ENCODE measurements around the gene GPRC5B. TPM values are rescaled to one million over a fixed set of nuclear protein-coding genes. Genes with fewer than 3 reads are reported as not detected.

GPRC5B gene
- total RNA-seq, 1 experiment from 2014 or later, result 43.6 TPM

GRCh38 chr16:19833176-19833575 is 51.5 kb downstream of the GPRC5B start:
- in situ Hi-C loops (cut with HindIII; ENCODE audit: low pct_unique_long_range_greater_than_20kb, low sequenced_read_pairs), result no loop called here
- no peak for DNase-seq (ENCODE audit: low read depth)

- in situ Hi-C loops (cut with HindIII; ENCODE audit: low pct_unique_long_range_greater_than_20kb, low sequenced_read_pairs), result no loop called here
Observed at GRCh38 chr16:19831678-19832077, 53.0 kb downstream of the GPRC5B start.

GRCh38 chr16:19830902-19831560 is 53.6 kb downstream of the GPRC5B start:
- in situ Hi-C loops (cut with HindIII; ENCODE audit: low pct_unique_long_range_greater_than_20kb, low sequenced_read_pairs), result no loop called here
- no peak for DNase-seq (ENCODE audit: low read depth)

More at GRCh38 chr16:19831678-19832077, 53.0 kb downstream of the GPRC5B start:
- DNase-seq (ENCODE audit: low read depth), result peak; percentile 39

- in situ Hi-C loops (cut with HindIII; ENCODE audit: low pct_unique_long_range_greater_than_20kb, low sequenced_read_pairs), result no loop called here
- no peak for DNase-seq (ENCODE audit: low read depth)
Observed at GRCh38 chr16:19829844-19830692, 54.6 kb downstream of the GPRC5B start.

- in situ Hi-C loops (cut with HindIII; ENCODE audit: low pct_unique_long_range_greater_than_20kb, low sequenced_read_pairs), result no loop called here
- DNase-seq (ENCODE audit: low read depth), result no peak
Observed at GRCh38 chr16:19824216-19824615, 60.4 kb downstream of the GPRC5B start.

GRCh38 chr16:19823322-19823721 is 61.3 kb downstream of the GPRC5B start:
- DNase-seq (ENCODE audit: low read depth), result no peak
- in situ Hi-C loops (cut with HindIII; ENCODE audit: low pct_unique_long_range_greater_than_20kb, low sequenced_read_pairs), result no loop called here

- DNase-seq (ENCODE audit: low read depth), result no peak
- in situ Hi-C loops (cut with HindIII; ENCODE audit: low pct_unique_long_range_greater_than_20kb, low sequenced_read_pairs), result no loop called here
Observed at GRCh38 chr16:19822533-19822932, 62.1 kb downstream of the GPRC5B start.

- in situ Hi-C loops (cut with HindIII; ENCODE audit: low pct_unique_long_range_greater_than_20kb, low sequenced_read_pairs), result no loop called here
- no peak for DNase-seq (ENCODE audit: low read depth)
Observed at GRCh38 chr16:19817875-19818274, 66.8 kb downstream of the GPRC5B start.

GRCh38 chr16:19817122-19817521 is 67.5 kb downstream of the GPRC5B start:
- no peak for DNase-seq (ENCODE audit: low read depth)
- in situ Hi-C loops (cut with HindIII; ENCODE audit: low pct_unique_long_range_greater_than_20kb, low sequenced_read_pairs), result no loop called here

- no peak for DNase-seq (ENCODE audit: low read depth)
- in situ Hi-C loops (cut with HindIII; ENCODE audit: low pct_unique_long_range_greater_than_20kb, low sequenced_read_pairs), result no loop called here
Observed at GRCh38 chr16:19815418-19815817, 69.2 kb downstream of the GPRC5B start.

- in situ Hi-C loops (cut with HindIII; ENCODE audit: low pct_unique_long_range_greater_than_20kb, low sequenced_read_pairs), result no loop called here
Observed at GRCh38 chr16:19812986-19813385, 71.7 kb downstream of the GPRC5B start.

GRCh38 chr16:19810817-19811731 is 73.6 kb downstream of the GPRC5B start:
- in situ Hi-C loops (cut with HindIII; ENCODE audit: low pct_unique_long_range_greater_than_20kb, low sequenced_read_pairs), result no loop called here
- DNase-seq (ENCODE audit: low read depth), result peak; percentile 98

More at GRCh38 chr16:19812986-19813385, 71.7 kb downstream of the GPRC5B start:
- DNase-seq (ENCODE audit: low read depth), result no peak

- DNase-seq (ENCODE audit: low read depth), result no peak
- in situ Hi-C loops (cut with HindIII; ENCODE audit: low pct_unique_long_range_greater_than_20kb, low sequenced_read_pairs), result no loop called here
Observed at GRCh38 chr16:19809693-19810092, 75.0 kb downstream of the GPRC5B start.

GRCh38 chr16:19809121-19809635 is 75.5 kb downstream of the GPRC5B start:
- peak; percentile 76 for DNase-seq (ENCODE audit: low read depth)
- in situ Hi-C loops (cut with HindIII; ENCODE audit: low pct_unique_long_range_greater_than_20kb, low sequenced_read_pairs), result no loop called here

- in situ Hi-C loops (cut with HindIII; ENCODE audit: low pct_unique_long_range_greater_than_20kb, low sequenced_read_pairs), result no loop called here
- peak; percentile 98 for DNase-seq (ENCODE audit: low read depth)
Observed at GRCh38 chr16:19808061-19808641, 76.5 kb downstream of the GPRC5B start.
